Measurements from ENCODE around the gene MYADML2.

MYADML2 gene

GRCh38 chr17:81901167-81902022 is 45.6 kb downstream of the MYADML2 start:
- no peak for DNase-seq (ENCODE audit: low read depth in 3 of 3)

GRCh38 chr17:81900181-81900820 is 46.7 kb downstream of the MYADML2 start:
- no peak for DNase-seq (ENCODE audit: low read depth in 3 of 3)

- DNase-seq (ENCODE audit: low read depth in 3 of 3): no peak
Observed at GRCh38 chr17:81899514-81900166, 47.4 kb downstream of the MYADML2 start.

- DNase-seq (ENCODE audit: low read depth in 3 of 3): no peak
Observed at GRCh38 chr17:81898885-81899284, 48.1 kb downstream of the MYADML2 start.

GRCh38 chr17:81898029-81898866 is 48.8 kb downstream of the MYADML2 start:
- DNase-seq (ENCODE audit: low read depth in 3 of 3): no peak

- no peak for DNase-seq (ENCODE audit: low read depth in 3 of 3)
Observed at GRCh38 chr17:81895400-81895799, 51.6 kb downstream of the MYADML2 start.

- DNase-seq (ENCODE audit: low read depth in 3 of 3): no peak
Observed at GRCh38 chr17:81891303-81891552, 55.8 kb downstream of the MYADML2 start.

GRCh38 chr17:81890447-81891302 is 56.4 kb downstream of the MYADML2 start:
- no peak for DNase-seq (ENCODE audit: low read depth in 3 of 3)

All from stimulated activated CD4-positive, alpha-beta T cell treated with anti-CD3 and anti-CD28 coated beads, TNF-alpha, amount 100 ng/mL, for 24 hours (primary cell).